ENCODE measurements around the gene STH.

- TF ChIP-seq CTCF (IDR thresholded peaks at IDR 0.05; ENCODE audit: low read depth, low read length, poor library complexity, severe bottlenecking) (no peak), EZH2phosphoT487 (IDR thresholded peaks at IDR 0.05; ENCODE audit: borderline replicate concordance, low read length) (no peak)
These were observed 14.7 kb upstream of the STH start for GRCh38 chr17:45984368-45984767.
